Neuron (in vitro differentiated cells): ENCODE results near the gene CCNY.

Experiments
- H2AFZ ChIP-seq: one replicate; pipeline ENCODE4 v1.6.1; 2013; ENCODE audit warnings: low read depth, mild to moderate bottlenecking, inconsistent platforms, low read length, moderate library complexity
- H3K27me3 ChIP-seq: one replicate; pipeline ENCODE4 v1.6.1; 2013; ENCODE audit warnings: low read length; ENCODE audit not compliant: insufficient read depth
- H3K36me3 ChIP-seq: one replicate; pipeline ENCODE4 v1.6.1; 2013; ENCODE audit warnings: low read length; ENCODE audit not compliant: insufficient read depth
- H3K4me1 ChIP-seq: one replicate; pipeline ENCODE4 v1.6.1; 2013; ENCODE audit warnings: low read length; ENCODE audit not compliant: insufficient read depth
- H3K4me3 ChIP-seq: 2 replicates; pipeline ENCODE4 v1.5.1; 2013; ENCODE audit warnings: mild to moderate bottlenecking, low read length, moderate library complexity
- H3K9me3 ChIP-seq: one replicate; pipeline ENCODE4 v1.6.1; 2013; ENCODE audit warnings: low read length

Gene CCNY

DNA sequence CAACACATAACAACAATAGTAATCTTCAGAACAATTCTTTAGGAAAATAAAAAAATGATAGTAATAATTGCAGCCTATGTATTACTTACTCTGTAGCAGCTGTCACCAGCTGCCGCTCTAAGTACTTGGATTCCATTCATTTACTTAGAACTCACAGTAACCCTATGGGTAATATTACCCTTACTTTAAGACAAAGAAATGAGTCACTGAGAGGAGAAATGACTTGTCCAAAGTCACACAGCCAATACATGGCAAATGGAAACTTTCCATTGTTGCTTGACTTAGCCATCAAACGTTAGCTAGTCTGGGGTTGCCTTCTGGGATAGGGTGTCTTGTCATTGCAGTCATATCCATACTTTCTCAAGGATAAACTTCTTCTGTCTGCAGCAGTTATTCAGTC is 3.6 kb downstream of the CCNY start:
- Histone ChIP-seq H3K36me3 (no peaks in the 10 kb centered on the region), H2AFZ (no peak overlapping the region), H3K4me3 (no peak overlapping the region), H3K9me3 (no peaks in the 10 kb centered on the region), H3K27me3 (no peaks in the 10 kb centered on the region), H3K4me1 (peaks cover 25% of the 10 kb centered on the region)

- no peaks in the 10 kb centered on the region for H3K27me3 ChIP-seq
- H3K9me3 ChIP-seq: no peaks in the 10 kb centered on the region
- no peak overlapping the region for H3K4me3 ChIP-seq
- H2AFZ ChIP-seq: no peak overlapping the region
- no peaks in the 10 kb centered on the region for H3K36me3 ChIP-seq
- H3K4me1 ChIP-seq: peaks cover 18% of the 10 kb centered on the region
Observed at GRCh38 chr10:35340975-35341374, 4.7 kb downstream of the CCNY start.

DNA sequence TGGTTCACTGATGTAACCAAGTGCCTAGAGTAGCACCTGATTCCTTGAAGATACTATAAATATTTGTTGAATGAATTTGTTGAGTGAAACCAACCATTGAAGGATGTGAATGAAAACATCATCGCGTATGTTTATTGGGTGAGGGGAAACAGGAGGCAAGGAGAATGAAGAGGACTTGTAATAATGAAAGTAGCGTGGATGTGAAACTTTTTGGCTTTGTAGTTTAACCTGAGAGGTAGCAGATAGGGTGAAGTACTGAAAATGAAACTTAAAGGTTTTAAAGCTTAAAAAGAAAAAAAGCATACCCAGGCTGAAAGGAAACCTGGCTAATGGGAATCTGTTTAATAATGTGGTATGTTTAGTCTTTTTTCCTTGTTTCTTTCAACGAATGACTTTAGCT is 5.2 kb downstream of the CCNY start:
- no peaks in the 10 kb centered on the region for H3K27me3 ChIP-seq
- peaks cover 18% of the 10 kb centered on the region for H3K4me1 ChIP-seq
- H3K4me3 ChIP-seq: no peak overlapping the region
- H2AFZ ChIP-seq: no peak overlapping the region
- no peaks in the 10 kb centered on the region for H3K9me3 ChIP-seq
- no peaks in the 10 kb centered on the region for H3K36me3 ChIP-seq

GRCh38 chr10:35342183-35342753 is 6.0 kb downstream of the CCNY start:
- Histone ChIP-seq H2AFZ (no peak overlapping the region), H3K27me3 (no peaks in the 10 kb centered on the region), H3K4me1 (peaks cover 18% of the 10 kb centered on the region), H3K36me3 (no peaks in the 10 kb centered on the region), H3K9me3 (no peaks in the 10 kb centered on the region), H3K4me3 (no peak overlapping the region)

GRCh38 chr10:35343739-35344138 is 7.4 kb downstream of the CCNY start:
- Histone ChIP-seq H3K4me1 (peaks cover 14% of the 10 kb centered on the region), H3K9me3 (no peaks in the 10 kb centered on the region), H3K36me3 (no peaks in the 10 kb centered on the region), H2AFZ (no peak overlapping the region), H3K27me3 (no peaks in the 10 kb centered on the region), H3K4me3 (no peak overlapping the region)

- Histone ChIP-seq H3K36me3 (no peaks in the 10 kb centered on the region), H3K27me3 (no peaks in the 10 kb centered on the region), H3K4me3 (no peak overlapping the region), H3K9me3 (no peaks in the 10 kb centered on the region), H2AFZ (no peak overlapping the region), H3K4me1 (peaks cover 6% of the 10 kb centered on the region)
Observed at GRCh38 chr10:35345383-35345742, 9.1 kb downstream of the CCNY start.

- no peaks in the 10 kb centered on the region for H3K27me3 ChIP-seq
- H3K36me3 ChIP-seq: no peaks in the 10 kb centered on the region
- peaks cover 6% of the 10 kb centered on the region for H3K4me1 ChIP-seq
- H2AFZ ChIP-seq: no peak overlapping the region
- no peak overlapping the region for H3K4me3 ChIP-seq
- H3K9me3 ChIP-seq: no peaks in the 10 kb centered on the region
Observed at GRCh38 chr10:35346248-35346647, 9.9 kb downstream of the CCNY start.

DNA sequence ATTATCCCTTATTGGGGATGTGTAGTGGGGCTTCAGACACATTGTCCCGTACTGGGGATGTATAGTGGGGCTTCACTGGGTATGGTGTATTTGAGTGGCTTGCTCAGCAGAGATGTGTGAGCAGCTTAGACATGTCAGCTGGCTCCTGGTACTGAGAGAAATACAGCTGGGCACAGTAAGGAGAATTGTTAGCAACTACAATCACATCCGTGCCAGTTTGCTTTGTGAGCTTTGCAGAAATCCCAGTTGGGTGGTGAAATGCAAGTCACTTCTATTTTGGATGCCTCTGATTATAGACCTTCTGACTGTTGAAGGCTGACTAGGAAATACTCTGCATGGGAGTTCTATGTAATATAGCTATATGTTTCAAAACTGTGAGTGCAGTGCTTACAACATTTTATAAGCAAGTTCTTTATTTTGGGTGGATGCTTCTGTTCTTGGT is 10.8 kb downstream of the CCNY start:
- Histone ChIP-seq H3K36me3 (no peaks in the 10 kb centered on the region), H3K27me3 (no peaks in the 10 kb centered on the region), H3K4me3 (no peak overlapping the region), H2AFZ (no peak overlapping the region), H3K9me3 (no peaks in the 10 kb centered on the region), H3K4me1 (peaks cover 6% of the 10 kb centered on the region)

DNA sequence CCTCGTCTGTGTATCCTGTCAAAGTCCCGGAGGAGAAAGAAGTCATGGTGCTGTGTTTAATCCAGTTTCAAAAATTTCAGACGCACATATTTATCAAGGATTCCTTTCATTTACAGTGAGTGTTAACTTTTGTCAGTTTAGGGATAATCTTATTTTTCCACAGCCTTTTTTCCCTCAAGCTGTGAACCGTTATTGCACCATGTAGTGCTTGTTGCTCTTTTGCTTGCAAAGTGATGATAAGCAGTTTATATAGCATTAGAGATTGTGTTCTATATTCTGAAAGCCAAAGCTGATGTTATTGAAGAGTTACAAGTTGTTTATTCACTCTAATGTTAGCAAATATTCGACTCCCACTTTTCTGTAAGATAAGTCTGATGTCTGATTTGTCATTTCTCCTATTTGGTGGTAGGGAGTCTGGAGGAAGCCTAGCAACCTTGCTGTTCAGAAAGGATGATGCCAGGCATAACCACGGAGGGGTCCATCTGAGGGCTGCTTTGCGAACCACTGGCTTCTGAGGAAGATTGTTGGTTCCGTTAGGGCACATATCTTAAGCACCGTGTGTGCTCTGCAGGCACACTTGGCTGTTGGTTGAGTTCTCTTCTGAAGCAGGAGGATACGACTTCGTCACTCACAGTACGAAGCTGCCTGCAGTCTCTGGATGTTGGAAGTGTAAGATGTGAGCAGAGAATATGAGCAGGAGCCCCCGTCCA is 11.7 kb downstream of the CCNY start:
- Histone ChIP-seq H3K36me3 (no peaks in the 10 kb centered on the region), H3K27me3 (no peaks in the 10 kb centered on the region), H3K9me3 (no peaks in the 10 kb centered on the region), H3K4me1 (peaks cover 6% of the 10 kb centered on the region), H2AFZ (no peak overlapping the region), H3K4me3 (no peak overlapping the region)

DNA sequence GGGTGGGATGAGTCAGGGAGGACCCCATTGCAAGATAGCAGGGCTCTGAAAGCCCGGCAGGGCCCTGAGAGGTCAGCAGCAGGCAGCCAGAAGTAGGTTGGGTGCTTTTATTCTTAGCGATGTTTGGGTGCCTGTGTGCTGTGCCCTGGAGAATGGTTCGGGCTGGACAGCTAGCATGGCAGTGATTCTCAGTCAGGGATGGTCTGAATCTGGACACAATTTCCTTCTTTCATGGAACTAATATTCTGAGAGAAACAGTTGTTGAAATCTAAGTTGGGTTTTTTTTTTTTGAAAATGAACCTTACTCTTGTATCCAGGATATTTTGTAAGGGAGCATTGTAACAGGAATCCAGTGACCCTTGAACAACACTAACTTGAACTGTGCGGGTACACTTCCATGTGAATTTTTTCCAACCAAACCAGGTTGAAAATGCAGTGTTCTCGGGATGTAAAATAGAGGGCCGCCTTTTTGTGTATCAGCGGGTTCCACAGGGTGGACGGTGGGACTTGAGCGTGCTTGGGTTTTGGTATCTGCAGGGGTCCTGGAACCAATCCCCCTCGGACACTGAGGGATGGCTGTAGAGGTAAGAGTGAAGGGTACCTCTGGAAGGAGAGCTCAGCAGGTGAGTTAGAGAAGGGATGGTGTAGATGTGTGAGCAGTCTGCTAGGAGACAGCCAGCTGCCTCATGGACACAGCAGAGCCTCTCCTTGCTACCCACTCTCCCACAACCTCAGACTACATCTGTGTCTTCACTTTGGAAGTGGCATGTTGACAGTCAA is 12.5 kb downstream of the CCNY start:
- H2AFZ ChIP-seq: no peak overlapping the region
- no peaks in the 10 kb centered on the region for H3K36me3 ChIP-seq
- no peaks in the 10 kb centered on the region for H3K27me3 ChIP-seq
- peaks cover under 1% of the 10 kb centered on the region for H3K9me3 ChIP-seq
- H3K4me3 ChIP-seq: no peak overlapping the region
- H3K4me1 ChIP-seq: peaks cover 6% of the 10 kb centered on the region

DNA sequence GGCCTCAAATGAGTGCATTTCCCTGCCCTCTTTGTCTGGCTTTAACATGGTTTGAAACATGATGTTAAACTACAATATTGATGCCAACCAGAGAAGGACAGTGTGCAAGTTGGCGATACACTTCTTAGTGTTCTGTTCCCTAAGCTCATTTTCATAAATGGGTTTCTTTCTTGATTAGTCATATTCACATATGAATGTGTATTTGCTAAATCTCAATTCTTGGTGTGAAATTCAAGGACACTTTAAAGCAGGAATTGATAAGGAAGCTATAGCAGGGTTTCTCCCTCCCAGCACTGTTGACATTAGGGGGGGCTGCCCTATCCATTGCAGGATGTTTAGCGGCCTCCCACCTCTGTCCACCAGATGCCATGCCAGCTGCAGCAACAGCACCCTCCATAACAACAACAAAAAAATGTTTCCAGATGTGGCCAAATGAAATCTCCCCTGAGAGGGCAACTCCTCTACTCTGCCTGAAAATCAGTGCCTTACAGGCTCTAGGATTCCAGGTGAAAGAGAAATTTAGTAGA is 13.1 kb downstream of the CCNY start:
- Histone ChIP-seq H3K36me3 (no peaks in the 10 kb centered on the region), H3K4me3 (no peak overlapping the region), H3K4me1 (peaks cover 6% of the 10 kb centered on the region), H2AFZ (no peak overlapping the region), H3K27me3 (no peaks in the 10 kb centered on the region), H3K9me3 (peaks cover 1% of the 10 kb centered on the region)

DNA sequence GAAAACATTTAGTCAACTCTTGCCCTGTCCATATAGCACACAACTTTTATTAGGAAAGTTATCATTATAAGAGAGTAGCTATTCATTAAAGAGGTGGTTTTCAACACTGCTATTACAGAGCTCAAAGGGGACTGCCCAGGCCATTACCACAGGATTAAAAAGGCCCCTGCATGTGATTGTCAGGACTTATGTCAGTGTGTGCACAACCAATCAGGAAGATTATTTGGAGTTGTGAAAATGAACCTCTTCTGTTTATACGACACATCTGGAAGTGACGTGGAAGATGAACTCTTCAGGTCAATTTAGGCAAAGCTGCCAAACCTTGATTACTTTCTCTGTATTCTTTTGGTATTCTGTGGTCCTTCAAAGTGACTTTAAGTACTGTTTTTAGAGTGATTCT is 14.7 kb downstream of the CCNY start:
- Histone ChIP-seq H3K27me3 (no peaks in the 10 kb centered on the region), H3K4me3 (no peak overlapping the region), H3K9me3 (peaks cover 1% of the 10 kb centered on the region), H3K4me1 (peaks cover 6% of the 10 kb centered on the region), H3K36me3 (no peaks in the 10 kb centered on the region), H2AFZ (no peak overlapping the region)

GRCh38 chr10:35352097-35352496 is 15.8 kb downstream of the CCNY start:
- Histone ChIP-seq H3K4me3 (no peak overlapping the region), H2AFZ (no peak overlapping the region), H3K9me3 (peaks cover 1% of the 10 kb centered on the region), H3K36me3 (no peaks in the 10 kb centered on the region), H3K27me3 (no peaks in the 10 kb centered on the region), H3K4me1 (peaks cover 6% of the 10 kb centered on the region)
